ENCODE measurements around the gene VEGFB.

Gene VEGFB, protein sequence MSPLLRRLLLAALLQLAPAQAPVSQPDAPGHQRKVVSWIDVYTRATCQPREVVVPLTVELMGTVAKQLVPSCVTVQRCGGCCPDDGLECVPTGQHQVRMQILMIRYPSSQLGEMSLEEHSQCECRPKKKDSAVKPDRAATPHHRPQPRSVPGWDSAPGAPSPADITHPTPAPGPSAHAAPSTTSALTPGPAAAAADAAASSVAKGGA

DNA sequence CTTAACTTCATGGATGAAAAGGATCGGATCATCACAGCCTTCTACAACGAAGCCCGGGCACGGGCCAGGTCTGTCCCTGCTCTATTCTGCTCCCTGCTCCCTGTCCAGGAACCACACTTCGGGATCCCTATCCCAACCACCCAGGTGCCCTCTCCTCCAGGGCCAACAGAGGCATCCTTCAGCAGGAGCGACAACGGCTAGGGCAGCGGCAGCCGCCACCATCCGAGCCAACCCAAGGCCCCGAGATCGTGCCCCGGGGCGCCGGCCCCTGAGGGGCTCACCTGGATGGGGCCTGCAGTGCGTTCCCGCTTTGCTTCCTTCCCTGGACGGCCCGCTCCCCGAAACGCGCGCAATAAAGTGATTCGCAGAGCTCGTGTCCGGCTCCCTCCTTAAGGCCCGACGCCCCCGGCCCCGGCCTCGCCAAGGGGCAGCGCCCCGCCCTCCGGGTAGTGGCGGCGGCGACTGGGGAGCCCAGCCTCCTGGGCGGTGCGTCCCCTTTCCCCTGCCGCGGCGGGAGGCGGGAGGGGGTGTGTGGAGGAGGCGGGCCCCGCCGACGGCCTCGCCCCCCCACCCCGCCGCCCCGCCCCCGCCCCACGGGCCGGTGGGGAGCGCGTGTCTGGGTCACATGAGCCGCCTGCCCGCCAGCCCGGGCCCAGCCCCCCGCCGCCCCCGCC lies at the start of gene VEGFB:
VEGFB (plus strand) TSS at position 672 of the 674 bp plus-strand sequence. CDS start 250 bp downstream, outside the sequence.
- DNase-seq (ENCODE audit: low spot score) = peak; percentile 65

DNA sequence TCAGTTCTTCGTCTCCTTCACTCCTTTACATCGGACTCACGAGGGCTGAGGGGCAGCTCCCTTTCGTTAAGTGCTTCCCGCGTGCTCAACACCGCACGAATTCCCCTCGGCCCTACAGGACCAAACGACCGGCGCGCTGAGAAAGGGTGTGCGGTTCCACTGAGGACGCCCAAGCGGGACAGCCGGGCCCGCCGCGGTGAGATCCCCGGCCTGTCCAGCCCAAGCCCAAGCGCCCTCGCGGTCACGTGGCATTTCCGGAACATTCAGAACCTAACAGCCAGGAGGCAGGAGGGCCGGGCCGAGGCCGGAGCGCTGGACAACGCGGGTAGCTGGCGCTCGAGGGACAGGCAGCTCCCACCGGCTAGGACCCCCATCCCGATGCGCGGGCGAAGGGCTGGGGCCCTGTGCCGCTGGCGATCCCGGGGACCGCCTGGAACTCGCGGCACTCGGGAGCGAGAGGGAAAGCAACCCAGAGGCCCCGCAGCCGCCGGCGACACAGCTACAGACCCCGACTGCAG lies 49.1 kb upstream of the VEGFB start:
- peak; percentile 77 for DNase-seq (ENCODE audit: low spot score)

DNA sequence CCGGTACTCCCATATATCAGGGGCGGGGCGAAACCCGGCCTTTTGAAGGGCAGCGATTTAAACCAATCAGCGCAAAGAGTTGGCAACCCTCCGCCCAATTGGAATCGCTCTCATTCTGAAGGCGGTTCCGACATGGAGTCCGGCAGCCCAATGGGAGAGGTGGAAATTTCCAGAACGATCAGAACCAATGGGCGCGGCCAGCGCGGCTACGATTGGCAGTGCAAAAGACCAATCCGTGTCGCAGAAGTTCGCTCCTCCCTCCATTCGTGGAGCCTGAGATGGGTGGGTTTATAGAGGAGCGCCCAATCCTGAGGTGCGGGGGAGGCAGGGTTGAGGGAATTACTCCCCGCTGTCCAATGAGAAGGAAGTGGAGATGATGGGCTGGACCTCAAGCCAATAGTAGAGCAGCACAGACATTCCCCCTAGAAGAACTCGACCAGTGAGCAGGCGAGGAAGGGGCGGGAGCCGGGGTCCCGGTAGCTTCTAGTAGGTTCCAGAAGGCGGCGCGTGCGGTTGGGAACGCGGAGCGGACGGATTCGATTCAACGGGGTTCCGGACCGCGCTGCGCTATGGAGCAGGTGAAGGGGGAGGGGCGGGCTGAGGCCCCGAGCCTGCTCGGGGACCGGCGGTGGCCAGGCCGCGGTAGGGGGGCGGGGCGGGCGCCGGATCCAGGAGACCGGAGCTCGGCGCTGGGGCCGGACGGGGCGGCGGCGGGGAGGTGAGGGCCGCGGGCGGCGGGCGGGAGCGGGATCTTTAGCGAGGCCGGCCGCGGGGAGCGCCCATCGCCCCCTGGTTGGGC lies 48.5 kb upstream of the VEGFB start, which contains the start of gene STIP1:
STIP1 (plus strand) TSS at position 479 of the 799 bp plus-strand sequence; CDS start at position 570, 91 bp downstream.
- peak; percentile 100 for DNase-seq (ENCODE audit: low spot score)

DNA sequence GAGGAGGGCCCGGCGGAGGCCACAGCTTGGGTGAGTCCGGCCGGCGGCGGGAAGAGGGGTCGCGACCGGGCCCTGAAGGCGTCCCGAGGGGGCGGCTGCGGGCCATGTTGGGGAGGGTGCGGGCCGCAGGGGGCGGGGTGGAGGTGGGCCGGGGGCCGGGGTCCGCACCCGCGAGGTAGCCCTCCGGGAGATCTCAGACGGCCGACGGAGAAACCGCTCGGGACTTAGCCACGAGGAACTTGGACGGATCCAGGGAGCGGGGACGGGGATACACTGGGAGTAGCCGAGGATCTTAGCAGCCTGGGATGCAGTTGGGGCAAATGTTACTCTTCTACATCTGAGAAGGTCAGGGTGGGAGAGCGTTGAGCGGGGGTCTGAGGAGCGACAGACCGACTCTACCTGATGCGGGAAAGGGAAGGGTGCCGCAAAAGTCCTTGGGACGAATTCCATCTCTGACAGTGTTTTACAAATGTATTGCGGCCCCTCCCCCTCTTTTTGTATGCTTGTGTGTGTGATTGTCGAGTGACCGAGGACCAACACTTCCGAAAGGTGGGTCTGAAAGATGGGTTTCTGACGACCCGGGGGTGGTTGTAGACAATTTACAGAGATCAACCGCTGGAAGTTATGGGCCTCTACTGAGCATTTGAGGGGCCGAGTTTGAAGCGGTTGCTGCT lies 47.8 kb upstream of the VEGFB start:
- no peak for DNase-seq (ENCODE audit: low spot score)

DNA sequence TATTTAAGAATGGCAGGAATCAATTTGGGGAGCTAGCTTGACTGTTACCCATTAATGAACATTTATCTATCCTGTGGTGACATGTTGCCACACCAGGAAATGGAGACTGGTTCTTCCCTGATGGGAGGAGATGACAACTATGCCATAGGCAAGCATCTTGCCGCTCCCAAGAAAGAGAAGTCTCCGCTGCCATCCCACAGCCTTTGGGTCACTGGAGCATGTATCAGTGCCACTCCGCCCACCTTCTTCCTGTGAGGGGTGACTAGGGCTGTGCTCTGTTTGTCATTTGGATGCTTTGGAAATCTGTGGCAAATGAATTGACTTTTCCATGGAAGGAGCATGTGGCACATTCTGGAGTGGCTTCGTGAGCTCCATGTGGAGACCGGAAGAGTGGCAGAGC lies 42.0 kb upstream of the VEGFB start:
- no peak for DNase-seq (ENCODE audit: low spot score)

DNA sequence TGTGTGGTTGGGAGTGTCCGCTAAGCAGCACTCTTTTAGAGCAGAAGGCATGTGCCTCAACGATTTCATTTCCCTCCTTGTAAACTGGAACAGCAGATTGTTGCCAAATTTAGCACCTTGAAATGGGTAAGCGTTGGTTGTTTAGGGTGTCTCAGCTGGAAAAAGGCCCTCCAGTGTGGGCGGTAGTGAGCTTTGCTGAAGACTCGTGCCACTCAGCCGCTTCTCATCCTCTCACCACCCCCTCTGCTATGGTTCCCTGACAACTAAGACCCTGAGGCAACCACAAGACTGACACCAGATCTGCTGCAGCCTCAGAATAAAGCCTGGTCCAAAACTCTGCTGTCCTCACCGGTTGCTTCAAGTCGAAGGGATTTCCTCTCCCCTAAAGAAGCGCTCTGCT lies 37.8 kb upstream of the VEGFB start:
- DNase-seq (ENCODE audit: low spot score) = no peak

DNA sequence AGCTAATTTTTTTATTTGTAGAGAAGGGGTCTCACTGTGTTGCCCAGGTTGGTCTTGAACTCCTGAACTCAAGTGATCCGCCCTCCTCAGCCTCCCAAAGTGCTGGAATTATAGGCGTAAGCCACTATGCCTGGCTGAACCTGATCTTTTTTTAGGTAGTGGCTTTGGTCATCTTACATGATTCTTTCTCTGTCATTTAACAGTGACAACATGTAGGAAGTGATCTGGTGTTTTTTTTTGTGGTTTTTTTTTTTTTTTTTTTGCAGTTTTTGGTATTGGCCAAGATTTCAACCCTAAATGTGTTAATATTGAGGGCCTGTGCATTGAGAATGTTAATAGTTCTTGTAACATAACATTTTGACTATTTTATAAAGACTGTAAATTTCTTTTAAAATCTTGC lies 35.9 kb upstream of the VEGFB start:
- DNase-seq (ENCODE audit: low spot score) = no peak

DNA sequence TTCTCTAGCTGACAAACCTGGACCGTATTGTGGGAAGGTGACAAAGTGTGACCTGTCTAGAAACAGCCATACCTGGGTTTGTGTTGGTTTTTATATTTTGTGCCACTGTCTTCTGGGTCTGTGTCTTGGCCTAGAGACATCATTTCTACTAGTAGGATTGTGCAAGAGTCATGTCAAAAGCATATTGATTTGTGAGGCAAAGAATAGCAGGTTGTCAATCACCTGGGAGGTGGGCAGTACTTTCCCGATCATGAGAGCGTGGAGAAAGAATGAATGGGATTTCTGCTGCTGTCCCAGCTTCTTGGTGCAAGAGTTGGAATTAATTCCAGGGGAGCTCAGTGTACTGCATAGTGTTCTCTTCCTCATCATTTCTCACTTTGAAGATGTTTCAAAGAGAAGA lies 32.8 kb upstream of the VEGFB start:
- DNase-seq (ENCODE audit: low spot score) = no peak

DNA sequence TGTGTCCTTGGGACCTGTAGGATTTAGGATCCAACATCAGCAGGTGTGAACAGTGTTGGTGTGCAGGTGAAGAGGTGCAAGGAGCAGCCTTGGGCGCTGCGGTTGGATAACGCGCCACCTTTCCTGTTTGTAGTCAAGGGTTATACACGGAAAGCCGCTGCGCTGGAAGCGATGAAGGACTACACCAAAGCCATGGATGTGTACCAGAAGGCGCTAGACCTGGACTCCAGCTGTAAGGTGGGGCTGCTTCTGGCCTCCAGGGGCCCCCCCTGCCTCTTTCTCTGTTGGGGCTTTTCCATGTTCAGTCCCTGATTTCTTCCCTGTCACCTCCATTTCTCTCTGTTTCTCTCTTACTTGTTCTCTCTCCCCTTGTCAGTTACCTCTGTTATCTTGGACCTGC lies 31.4 kb upstream of the VEGFB start:
- DNase-seq (ENCODE audit: low spot score) = no peak

DNA sequence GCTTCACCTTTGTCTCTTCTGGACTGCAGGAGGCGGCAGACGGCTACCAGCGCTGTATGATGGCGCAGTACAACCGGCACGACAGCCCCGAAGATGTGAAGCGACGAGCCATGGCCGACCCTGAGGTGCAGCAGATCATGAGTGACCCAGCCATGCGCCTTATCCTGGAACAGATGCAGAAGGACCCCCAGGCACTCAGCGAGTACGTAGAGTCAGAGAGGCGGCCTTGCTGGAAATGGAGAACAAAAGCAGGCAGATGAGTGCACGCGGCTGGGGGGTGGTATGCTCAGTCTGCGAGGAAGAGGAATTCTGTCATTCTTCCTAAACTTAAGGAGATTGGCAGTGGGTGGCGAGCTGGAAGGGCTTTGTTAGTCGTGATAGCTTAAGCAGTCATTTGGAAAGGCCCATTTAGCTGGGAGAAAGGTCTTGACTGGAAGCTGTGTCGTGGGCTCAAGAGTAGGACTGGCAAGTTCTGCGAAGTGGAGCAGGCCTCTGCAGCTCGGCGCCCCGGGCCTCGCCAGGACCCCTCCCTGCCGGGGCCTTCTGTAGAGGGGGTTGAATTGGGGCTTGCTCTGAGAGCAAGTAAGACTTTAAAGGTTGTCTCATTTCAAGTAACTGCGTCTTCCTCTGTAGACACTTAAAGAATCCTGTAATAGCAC lies 30.8 kb upstream of the VEGFB start:
- no peak for DNase-seq (ENCODE audit: low spot score)

DNA sequence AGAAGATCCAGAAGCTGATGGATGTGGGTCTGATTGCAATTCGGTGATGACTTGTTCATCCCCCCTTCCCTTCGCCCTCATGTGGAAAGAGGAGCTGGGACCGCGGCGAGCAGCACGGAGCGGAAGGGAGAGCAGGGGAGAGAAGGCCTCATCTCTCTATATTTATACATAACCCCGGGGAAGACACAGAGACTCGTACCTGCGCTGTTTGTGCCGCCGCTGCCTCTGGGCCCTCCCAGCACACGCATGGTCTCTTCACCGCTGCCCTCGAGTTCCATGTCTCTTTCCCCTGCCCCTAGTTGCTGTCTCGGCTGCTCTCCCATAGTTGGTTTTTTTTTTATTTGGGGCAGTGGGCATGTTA lies 30.3 kb upstream of the VEGFB start:
- no peak for DNase-seq (ENCODE audit: low spot score)

DNA sequence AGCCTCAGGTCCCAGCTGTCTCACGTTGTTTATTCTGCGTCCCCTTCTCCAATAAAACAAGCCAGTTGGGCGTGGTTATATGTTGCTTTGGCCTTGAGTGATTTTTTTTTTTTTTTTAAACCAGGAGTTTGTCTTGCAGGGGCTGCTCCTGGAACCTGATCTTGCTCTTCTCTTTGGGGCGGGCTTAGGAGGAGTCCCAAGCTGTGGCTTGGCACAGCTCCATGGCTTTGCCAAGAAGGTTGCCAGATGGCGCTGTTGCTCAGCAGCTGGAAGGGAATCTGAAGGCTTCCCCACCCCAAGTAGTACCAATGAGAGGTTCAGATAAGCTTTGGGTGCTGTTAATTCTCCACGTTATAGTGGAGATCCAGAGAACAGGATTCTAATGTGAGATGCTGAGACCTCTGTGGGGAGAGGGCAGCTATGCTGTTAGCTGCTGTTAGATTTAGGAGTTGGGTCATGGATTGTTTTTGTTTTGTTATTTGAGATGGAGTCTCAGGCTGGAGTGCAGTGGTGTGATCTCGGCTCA lies 29.9 kb upstream of the VEGFB start:
- peak; percentile 96 for DNase-seq (ENCODE audit: low spot score)

DNA sequence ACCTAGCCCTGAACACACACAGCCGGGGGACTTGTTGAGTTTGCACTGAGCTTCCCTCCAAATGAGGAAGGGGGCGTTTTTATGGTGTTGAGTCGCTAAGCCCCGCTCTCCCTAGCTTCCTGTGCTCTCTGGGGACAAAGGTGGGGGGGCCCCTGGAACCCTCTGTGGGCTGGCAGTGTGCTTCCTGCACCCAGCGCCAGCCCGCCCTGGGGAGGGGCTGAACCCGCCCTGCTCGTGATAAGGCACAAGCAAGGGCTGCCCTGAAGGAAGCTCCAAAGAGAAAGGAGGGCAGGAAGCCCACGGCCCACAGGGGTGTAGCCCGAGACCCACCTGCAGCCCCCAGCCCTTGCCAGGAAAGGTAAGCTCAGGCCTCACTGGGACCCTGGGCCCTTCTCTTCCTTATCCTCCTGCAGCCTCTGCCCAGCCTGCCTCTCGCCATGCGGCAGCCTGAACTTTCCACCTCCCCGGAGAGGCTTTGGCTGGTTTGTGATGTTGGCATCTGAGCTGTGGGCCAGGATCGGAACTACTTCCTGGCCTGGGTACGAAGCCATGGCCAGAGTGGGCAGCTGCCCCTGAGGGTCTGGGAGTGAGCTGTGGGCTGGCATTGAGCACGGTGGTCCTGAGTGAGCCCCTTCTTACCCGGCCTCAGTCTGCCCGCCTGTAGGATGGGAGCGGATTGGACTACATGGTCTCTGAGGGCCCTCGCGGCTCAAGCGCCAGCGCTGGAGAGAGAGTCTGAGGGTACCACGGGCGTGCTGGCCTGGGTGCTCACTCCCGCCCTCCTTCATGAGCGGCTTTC lies 27.7 kb upstream of the VEGFB start, which contains the start of gene FERMT3:
FERMT3 (plus strand) TSS at position 265 of the 799 bp plus-strand sequence. CDS start 644 bp downstream, outside the sequence.
- DNase-seq (ENCODE audit: low spot score) = no peak

DNA sequence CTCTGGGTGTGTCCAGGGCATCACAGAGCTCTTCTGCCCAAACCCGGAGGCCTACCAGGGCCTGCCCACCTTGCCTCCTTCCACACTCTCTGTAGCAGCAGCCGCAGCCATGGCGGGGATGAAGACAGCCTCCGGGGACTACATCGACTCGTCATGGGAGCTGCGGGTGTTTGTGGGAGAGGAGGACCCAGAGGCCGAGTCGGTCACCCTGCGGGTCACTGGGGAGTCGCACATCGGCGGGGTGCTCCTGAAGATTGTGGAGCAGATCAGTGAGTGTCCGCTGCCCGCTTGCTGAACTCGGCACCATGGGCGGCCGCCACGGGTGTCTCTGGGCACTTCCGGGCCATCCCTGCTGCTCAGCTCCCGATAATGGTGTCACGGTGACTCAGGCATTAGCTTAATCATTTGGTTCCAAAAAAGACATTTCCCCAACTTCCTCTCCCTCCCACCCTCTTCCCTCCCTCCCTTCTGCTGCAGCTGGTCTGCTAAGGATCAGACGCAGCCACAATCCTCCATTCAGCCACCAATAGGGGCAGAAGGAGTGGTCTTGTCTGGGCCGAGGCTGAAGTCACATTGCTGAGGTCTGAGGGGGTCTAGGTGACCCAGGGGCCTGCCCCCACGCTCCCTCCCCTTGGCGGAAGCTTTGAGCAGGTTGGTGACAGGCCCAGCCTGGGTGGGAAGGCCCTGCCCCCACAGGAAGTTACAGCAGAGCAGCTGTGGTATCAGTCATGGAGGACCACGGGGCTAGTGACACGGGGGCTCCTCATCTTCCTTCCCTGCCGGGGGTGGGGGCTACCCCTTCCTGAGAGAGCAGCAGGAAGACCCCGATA lies 26.9 kb upstream of the VEGFB start:
- DNase-seq (ENCODE audit: low spot score) = peak; percentile 83

DNA sequence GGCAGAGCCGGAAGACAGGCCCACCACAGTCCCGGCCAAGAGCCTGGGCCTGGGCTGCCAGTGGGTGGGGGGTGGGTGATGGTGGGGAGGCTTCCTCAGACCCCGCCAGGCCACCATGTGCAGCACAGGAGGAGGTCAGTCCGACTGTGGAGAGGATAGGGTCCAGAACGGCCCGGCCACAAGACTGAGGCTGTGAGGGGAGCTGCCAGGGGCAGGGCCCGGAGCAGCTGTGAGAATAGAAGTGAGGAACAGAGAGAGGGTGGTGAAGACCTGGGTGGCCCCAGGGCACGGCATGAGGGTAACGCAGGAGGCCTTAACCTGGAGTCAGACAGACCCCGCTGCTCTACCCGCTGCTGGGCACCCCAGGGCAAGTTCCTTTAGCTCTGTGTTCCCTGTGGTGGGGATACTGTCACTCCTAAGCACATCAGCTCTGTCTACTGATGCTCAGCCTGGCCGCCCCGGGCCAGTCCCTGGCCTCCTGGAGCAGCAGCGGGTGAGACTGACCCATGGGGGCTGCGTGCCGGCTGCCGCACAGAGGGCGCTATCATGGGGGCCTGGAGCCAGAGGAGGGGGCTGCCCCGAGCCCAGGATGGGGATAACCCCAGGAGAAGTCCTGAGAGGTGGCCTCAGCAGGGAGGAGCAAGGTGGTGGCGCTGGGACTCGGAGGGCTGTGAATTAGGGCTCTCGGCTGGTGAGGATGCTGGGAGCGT lies 26.1 kb upstream of the VEGFB start:
- no peak for DNase-seq (ENCODE audit: low spot score)

DNA sequence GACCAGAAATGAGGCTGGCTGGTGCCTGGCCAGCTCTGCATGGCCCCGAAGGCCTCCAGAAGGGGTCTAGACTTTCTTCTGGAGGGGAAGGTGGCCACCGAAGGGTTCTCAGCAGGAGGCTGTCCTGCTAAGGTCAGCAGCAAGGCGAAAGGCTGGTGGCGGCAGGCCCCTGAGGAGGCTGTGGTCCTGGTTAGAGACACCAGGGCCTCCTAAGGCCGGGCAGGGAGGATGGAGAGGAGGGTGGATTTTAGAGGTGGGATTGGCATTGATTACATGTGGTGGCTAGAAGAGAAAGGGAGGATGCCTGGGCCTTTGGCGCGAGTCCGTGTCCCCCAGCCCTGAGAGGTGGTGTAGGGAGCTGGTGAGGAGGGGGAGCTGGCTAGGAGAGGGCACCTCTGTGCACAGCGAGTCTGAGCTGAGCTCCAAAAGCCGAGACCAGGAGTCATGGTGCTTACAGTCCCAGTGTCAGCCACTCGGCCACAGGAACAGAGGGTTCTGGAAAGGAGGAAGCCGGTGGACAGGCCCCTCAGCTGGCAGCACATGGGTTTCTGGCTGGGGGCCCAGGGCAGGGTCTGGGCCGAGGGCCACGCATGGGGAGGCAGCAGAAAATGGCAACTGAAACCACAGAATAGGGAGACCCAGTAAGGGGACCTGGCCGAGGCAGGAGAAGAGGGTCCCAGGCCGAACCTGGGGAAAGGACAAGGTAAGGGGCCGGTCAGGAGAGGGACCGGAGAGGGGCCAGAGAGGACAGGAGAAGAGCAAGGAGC lies 25.4 kb upstream of the VEGFB start:
- no peak for DNase-seq (ENCODE audit: low spot score)

DNA sequence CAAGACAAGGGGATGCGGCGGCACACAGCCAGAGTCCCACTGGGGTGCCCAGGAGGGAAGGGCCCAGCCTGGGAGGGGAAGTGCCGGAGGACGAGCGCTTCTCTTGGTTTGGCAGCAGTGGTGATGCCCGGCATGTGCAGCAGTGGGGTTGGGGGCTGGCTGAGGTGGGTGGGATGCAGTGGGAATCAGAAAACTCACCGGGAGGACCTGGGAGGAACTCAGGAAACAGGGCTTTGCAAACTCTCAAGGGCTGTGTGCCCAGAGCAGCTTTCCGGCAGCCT lies 24.9 kb upstream of the VEGFB start:
- DNase-seq (ENCODE audit: low spot score) = no peak

DNA sequence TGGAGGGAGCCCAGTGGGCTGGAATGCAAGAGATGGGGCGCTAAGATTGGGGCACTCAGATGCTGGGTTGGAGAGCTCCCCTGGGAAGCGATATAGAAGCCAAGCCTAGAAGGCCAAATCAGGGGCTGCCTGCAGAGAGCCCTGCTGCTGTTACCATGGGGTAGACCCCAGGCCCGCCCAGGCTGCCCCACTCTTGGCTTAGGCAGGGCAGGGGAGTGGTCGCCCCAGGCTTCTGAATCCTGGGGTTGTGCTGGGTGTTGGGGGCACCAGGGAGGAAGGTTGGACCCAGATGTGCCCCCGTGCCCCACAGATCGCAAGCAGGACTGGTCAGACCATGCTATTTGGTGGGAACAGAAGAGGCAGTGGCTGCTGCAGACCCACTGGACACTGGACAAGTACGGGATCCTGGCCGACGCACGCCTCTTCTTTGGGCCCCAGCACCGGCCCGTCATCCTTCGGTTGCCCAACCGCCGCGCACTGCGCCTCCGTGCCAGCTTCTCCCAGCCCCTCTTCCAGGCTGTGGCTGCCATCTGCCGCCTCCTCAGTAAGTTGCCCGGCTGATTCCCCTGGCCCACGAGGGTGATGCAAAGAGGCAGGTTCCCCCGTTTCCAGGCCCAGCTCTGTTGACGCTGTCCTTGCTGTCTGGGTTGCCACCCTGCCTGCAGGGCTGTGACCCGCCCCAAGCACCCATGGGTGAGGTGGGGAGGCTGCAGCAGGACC lies 23.9 kb upstream of the VEGFB start:
- DNase-seq (ENCODE audit: low spot score) = no peak

All from AG08395 (cell line).